Spleen (tissue), 11 donors: ENCODE measurements around the gene ZNF175. TPM values are rescaled to one million over a fixed set of nuclear protein-coding genes. Genes with fewer than 3 reads are reported as not detected.

ENCODE experiments used
- DNase-seq: peaks from one replicate; pipeline ENCODE4 v3.0.0-alpha.2; 2020
- H3K27ac ChIP-seq, 8 donors: fragments of 200-600 bp; sonication (generic) in 7 of 8; 1 replicate in 4 of 8; 2 replicates in 4 of 8; pipeline versions ENCODE4 v1.5.0 to v1.8.0; 2016 to 2021; ENCODE audit warnings: inconsistent platforms in 4 of 8, mild to moderate bottlenecking in 4 of 8, moderate library complexity in 1 of 8
- H3K27me3 ChIP-seq, 7 donors: fragments of 200-600 bp; sonication (generic) in 6 of 7; replicated peaks in 1 of 7; 1 replicate in 4 of 7; 2 replicates in 3 of 7; pipeline versions ENCODE4 v1.5.0 to v1.8.0; 2016 to 2021; ENCODE audit warnings: inconsistent platforms in 3 of 7, mild to moderate bottlenecking in 1 of 7
- H3K36me3 ChIP-seq, 6 donors: fragments of 200-600 bp; sonication (generic) in 5 of 6; 1 replicate in 4 of 6; 2 replicates in 2 of 6; pipeline versions ENCODE4 v1.5.0 to v1.8.0; 2016 to 2021; ENCODE audit warnings: inconsistent platforms in 2 of 6
- H3K4me1 ChIP-seq, 6 donors: fragments of 200-600 bp; sonication (generic) in 5 of 6; 1 replicate in 3 of 6; 2 replicates in 3 of 6; pipeline versions ENCODE4 v1.5.0 to v1.8.0; 2016 to 2021; ENCODE audit warnings: inconsistent platforms in 3 of 6
- H3K4me3 ChIP-seq, 8 donors: fragments of 200-600 bp; sonication (generic) in 7 of 8; 1 replicate in 4 of 8; 2 replicates in 4 of 8; pipeline versions ENCODE4 v1.5.0 to v1.8.0; 2016 to 2021; ENCODE audit warnings: inconsistent platforms in 4 of 8, mild to moderate bottlenecking in 4 of 8, moderate library complexity in 2 of 8
- H3K9me3 ChIP-seq, 8 donors: fragments of 200-600 bp; sonication (generic) in 7 of 8; 1 replicate in 4 of 8; 2 replicates in 4 of 8; pipeline versions ENCODE4 v1.5.0 to v1.8.0; 2016 to 2021; ENCODE audit warnings: inconsistent platforms in 4 of 8
- CTCF ChIP-seq, 11 experiments: fragments of 200-600 bp in 7 of 11; fragments of 450-650 bp in 4 of 11; sonication (generic) in 4 of 11; IDR thresholded peaks in 8 of 11; conservative IDR thresholded peaks in 3 of 11; 1 replicate in 7 of 11; 2 replicates in 4 of 11; pipeline versions ENCODE4 v1.4.0 to v1.8.0; 2016 to 2021; ENCODE audit warnings: antibody characterized with exemption in 11 of 11, inconsistent platforms in 4 of 11, mild to moderate bottlenecking in 1 of 11
- POLR2A ChIP-seq, 3 donors: fragments of 450-650 bp; IDR thresholded peaks; one replicate each; pipeline ENCODE4 v1.5.1; 2017; ENCODE audit warnings: antibody characterized with exemption in 3 of 3, mild to moderate bottlenecking in 1 of 3
- POLR2AphosphoS5 ChIP-seq, 3 donors: sonication (generic); formaldehyde crosslinking; IDR thresholded peaks; one replicate each; pipeline ENCODE4 v1.5.1; 2017; ENCODE audit warnings: antibody characterized with exemption in 3 of 3
- WGBS, 5 donors: extraction: QIAGEN DNeasy Blood & Tissue Kit in 3 of 5; methylation state at CpG; one replicate each; pipeline versions ENCODE4 v1.1.5 to v1.1.7; 2013 to 2018; 5-methylcytosine and 5-hydroxymethylcytosine counted together
- intact Hi-C: fragments of 100-400 bp; cut with DNase I; formaldehyde crosslinking; loops from one replicate; pipeline ENCODE4 v1.15.0; 2023; ENCODE audit warnings: low total_unique reads
- polyA plus RNA-seq, 3 donors: library from polyadenylated mRNA; stranded (reverse); fragments of 200-250 nt; gene quantifications; one replicate each; pipeline ENCODE4 v1.2.1, GENCODE V29; 2013
- total RNA-seq, 7 donors: library from RNA; depleted of rRNA in 3 of 7; stranded (reverse); fragments of >200 nt in 3 of 7; fragmentation: NEBNext Ultra II Directional in 4 of 7; extraction: Animal tissue kit (Norgen Biotek cat#: 25700) in 4 of 7; gene quantifications; one replicate each; pipeline versions ENCODE4 v1.1.0 to v1.2.1, GENCODE V29; 2016 to 2021
- donor health status: healthy with polysubstance abuse.
- donor health status: DM: no; HTN: no; CAD: no; lungs with moderate emphysema.
- donor health status: DM: no; HTN: no; CAD: no.
- donor health status: Bipolar disorder and iron deficiency.
- donor health status: healthy.
- donor health status: DM: no; HTN: no; CAD: no.
- donor health status: DM: yes; HTN: yes; CAD: no.

Gene ZNF175
- total and polyA plus RNA-seq, 10 donors: 1.8 to 24.4 (median 12.3) TPM

GRCh38 chr19:51544038-51544437 is 27.0 kb upstream of the ZNF175 start:
- TF ChIP-seq POLR2A (IDR thresholded peaks at IDR 0.05): no peak
- no peak for TF ChIP-seq POLR2AphosphoS5 (IDR thresholded peaks at IDR 0.05)
- no peak for TF ChIP-seq CTCF (IDR thresholded peaks at IDR 0.05 in 8 of 11, conservative IDR thresholded peaks at IDR 0.05 in 3 of 11)
- no peak overlapping the region for H3K4me3 ChIP-seq
- DNase-seq: no peak
- H3K27me3 ChIP-seq: peaks cover 0 to 49% (median 0%) of the 10 kb centered on the region in 7 donors
- no peak overlapping the region for H3K27ac ChIP-seq
- no peaks in the 10 kb centered on the region for H3K36me3 ChIP-seq
- intact Hi-C loops: no loop called here
- WGBS, 5 donors: 83 to 92% (median 84%) methylated on average over 6 of the region's 6 CpGs
- no peaks in the 10 kb centered on the region for H3K9me3 ChIP-seq
- peaks cover 6 to 38% (median 25%) of the 10 kb centered on the region in 6 donors for H3K4me1 ChIP-seq

DNA sequence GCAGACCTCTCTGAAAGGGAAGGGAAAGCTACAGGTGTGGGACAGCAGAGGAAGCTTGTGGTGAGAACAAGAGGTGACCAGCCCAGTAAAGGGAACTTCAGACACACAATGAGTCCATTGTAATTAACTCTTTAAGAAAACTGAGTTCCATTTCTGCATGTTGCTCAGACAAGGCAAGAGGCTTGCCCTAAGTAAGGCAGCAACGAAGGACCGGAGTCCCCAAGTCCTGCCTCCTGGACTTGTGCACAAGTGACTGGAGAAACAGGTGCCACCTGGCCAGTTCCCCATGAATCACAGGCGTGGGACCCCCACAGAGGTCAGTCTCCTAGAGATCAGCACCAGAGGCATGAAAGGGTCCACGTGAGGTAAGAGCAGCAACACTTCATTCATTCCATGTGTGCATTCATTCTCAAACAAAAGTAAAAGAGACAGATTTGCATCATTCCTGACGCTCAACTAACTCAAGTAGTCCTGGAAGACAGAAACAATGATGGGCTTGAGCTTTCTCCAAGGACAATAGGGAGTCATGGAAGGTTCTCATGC is 24.9 kb upstream of the ZNF175 start:
- peaks cover 6 to 57% (median 28%) of the 10 kb centered on the region in 6 donors for H3K4me1 ChIP-seq
- TF ChIP-seq POLR2A (IDR thresholded peaks at IDR 0.05): no peak
- no peak for TF ChIP-seq POLR2AphosphoS5 (IDR thresholded peaks at IDR 0.05)
- no peak for TF ChIP-seq CTCF (IDR thresholded peaks at IDR 0.05 in 8 of 11, conservative IDR thresholded peaks at IDR 0.05 in 3 of 11)
- peaks cover 0 to 55% (median 0%) of the 10 kb centered on the region in 7 donors for H3K27me3 ChIP-seq
- 50 to 62% (median 54%) methylated on average over 5 of the region's 5 CpGs for WGBS, 5 donors
- no peaks in the 10 kb centered on the region for H3K36me3 ChIP-seq
- intact Hi-C loops: no loop called here
- no peak for DNase-seq
- H3K9me3 ChIP-seq: no peaks in the 10 kb centered on the region
- H3K27ac ChIP-seq: no peak overlapping the region
- no peak overlapping the region for H3K4me3 ChIP-seq

DNA sequence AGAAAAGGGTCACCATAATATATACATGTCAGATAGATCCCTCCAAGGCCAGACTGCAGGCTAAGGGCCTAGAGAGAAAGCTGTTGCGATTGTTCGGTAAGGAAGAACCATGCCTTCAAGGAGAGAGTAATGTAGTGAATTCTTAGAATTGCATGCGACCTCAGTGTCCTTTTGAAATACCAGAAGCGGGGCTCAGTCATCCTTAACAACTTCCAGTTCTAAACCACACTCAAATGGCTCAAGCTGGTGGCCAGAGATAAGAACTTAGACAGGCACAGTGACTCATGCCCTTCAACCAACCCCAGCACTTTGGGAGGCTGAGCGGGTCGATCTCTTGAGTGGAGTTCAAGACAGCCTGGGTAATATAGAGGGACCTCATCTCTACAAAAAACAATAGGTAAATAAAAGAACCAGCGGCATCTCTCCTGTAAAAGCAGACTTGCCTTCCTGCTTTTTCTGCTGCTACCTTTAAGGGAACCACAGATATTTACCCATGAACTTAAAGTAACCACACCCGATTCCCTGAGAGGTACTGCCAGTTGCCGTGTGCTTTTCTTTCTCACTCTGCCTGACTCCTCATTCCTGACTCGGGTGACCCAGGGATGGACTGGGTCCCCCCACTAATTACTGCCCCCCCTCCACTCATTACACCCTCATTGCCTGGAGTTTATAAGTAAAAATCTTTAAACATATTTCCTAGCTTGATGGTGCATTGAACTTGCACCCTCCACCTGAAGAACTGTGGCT is 24.3 kb upstream of the ZNF175 start:
- no peaks in the 10 kb centered on the region for H3K36me3 ChIP-seq
- no peak for DNase-seq
- TF ChIP-seq POLR2AphosphoS5 (IDR thresholded peaks at IDR 0.05) (no peak), POLR2A (IDR thresholded peaks at IDR 0.05) (no peak), CTCF (IDR thresholded peaks at IDR 0.05 in 8 of 11, conservative IDR thresholded peaks at IDR 0.05 in 3 of 11) (no peak)
- H3K27ac ChIP-seq: peak overlapping the region in 1 of 8 donors; percentile 81
- peaks cover 0 to 54% (median 0%) of the 10 kb centered on the region in 7 donors for H3K27me3 ChIP-seq
- intact Hi-C loops: no loop called here
- peaks cover 6 to 63% (median 28%) of the 10 kb centered on the region in 6 donors for H3K4me1 ChIP-seq
- H3K9me3 ChIP-seq: no peaks in the 10 kb centered on the region
- WGBS, 5 donors: 11 to 34% (median 19%) methylated on average over 10 of the region's 10 CpGs
- no peak overlapping the region for H3K4me3 ChIP-seq
